ENCODE data around the gene INAFM2. TPM values are rescaled to one million over a fixed set of nuclear protein-coding genes. Genes with fewer than 3 reads are reported as not detected.

The INAFM2 gene
- total and polyA plus RNA-seq, 2 experiments from 2014 or later: 18.1 to 32.7 TPM

- Histone ChIP-seq H3K36me3 (ENCODE audit: insufficient read depth) (no peaks in the 10 kb centered on the region), H2AFZ (peak overlapping the region; percentile 76; the same call in 1 of the 2 replicates), H3K27me3 (ENCODE audit: insufficient read depth) (no peaks in the 10 kb centered on the region), H3K4me1 (ENCODE audit: insufficient read depth) (no peaks in the 10 kb centered on the region; the same call in 1 of the 2 replicates), H3K4me3 (no peak overlapping the region), H4K20me1 (replicated peaks; ENCODE audit: insufficient read depth) (no peaks in the 10 kb centered on the region), H3K27ac (ENCODE audit: low read depth) (no peak overlapping the region), H3K79me2 (replicated peaks; ENCODE audit: insufficient read depth) (no peaks in the 10 kb centered on the region), H3K9me2 (ENCODE audit: insufficient read depth) (no peaks in the 10 kb centered on the region), H3K4me2 (peak overlapping the region; percentile 12; the same call in 1 of the 2 replicates), H3F3A (replicated peaks; ENCODE audit: low read depth) (no peaks in the 10 kb centered on the region)
- Mint-ChIP-seq H3K4me3 (no peak overlapping the region), H3K36me3 (ENCODE audit: low read depth) (no peaks in the 10 kb centered on the region; the same call in 2 of the 3 replicates), H3K4me1 (peaks cover 25% of the 10 kb centered on the region), H3K27ac (no peak overlapping the region), H3K27me3 (ENCODE audit: insufficient read depth, low read depth, poor library complexity) (peaks cover 12% of the 10 kb centered on the region), H3K9me3 (no peaks in the 10 kb centered on the region)
- no peak for DNase-seq (ENCODE audit: low spot score)
- ATAC-seq: no peak
- no peak for TF ChIP-seq ZNF462 (CRISPR knock-in tag; IDR thresholded peaks at IDR 0.05)
- TF ChIP-seq ZNF331 (CRISPR knock-in tag; IDR thresholded peaks at IDR 0.05; ENCODE audit: low read depth): no peak
- no peak for TF ChIP-seq EZH2phosphoT487 (IDR thresholded peaks at IDR 0.05; ENCODE audit: unreplicated experiment)
- TF ChIP-seq ZNF114 (CRISPR knock-in tag; IDR thresholded peaks at IDR 0.05): no peak
- no peak for TF ChIP-seq REST (IDR thresholded peaks at IDR 0.05; ENCODE audit: unreplicated experiment)
- no peak for TF ChIP-seq STAT1 (IDR thresholded peaks at IDR 0.05; ENCODE audit: unreplicated experiment)
- TF ChIP-seq ETS1 (IDR thresholded peaks at IDR 0.05): no peak
- TF ChIP-seq POLR2AphosphoS5 (IDR thresholded peaks at IDR 0.05; ENCODE audit: low read depth): no peak
- TF ChIP-seq CREB1 (CRISPR knock-in tag; IDR thresholded peaks at IDR 0.05; ENCODE audit: low read depth): no peak
- TF ChIP-seq JUNB (IDR thresholded peaks at IDR 0.05; ENCODE audit: unreplicated experiment): no peak
- no peak for TF ChIP-seq EZH2 (IDR thresholded peaks at IDR 0.05; ENCODE audit: low read depth, unreplicated experiment)
- no peak for TF ChIP-seq CTCF (conservative IDR thresholded peaks at IDR 0.05; ENCODE audit: low read depth in 2 of 2)
These were observed 21.9 kb downstream of the INAFM2 start for GRCh38 chr15:40345225-40345866.

Data from GM23338 (cell line).